GM19395 (cell line): ENCODE data around the gene FBXO11.
"Not testable (repeated sequence)": the region's sequence is repeated elsewhere in the genome, so short reads cannot be mapped to it uniquely, and the experiment has no call there.

Experiments
- ATAC-seq: cut with Tn5 transposase; IDR thresholded peaks from one replicate; pipeline ENCODE4 v1.9.1; 2021; ENCODE audit warnings: mild to moderate bottlenecking, moderate library complexity; ENCODE audit not compliant: unreplicated experiment

FBXO11 gene

GRCh38 chr2:47906157-47907038 is at the start of gene FBXO11:
TSS of gene FBXO11 (minus strand) at chr2:47906498. CDS start at chr2:47905720, 778 bp downstream.
- ATAC-seq = peak; percentile 88

GRCh38 chr2:47950340-47951301 is 44.3 kb upstream of the FBXO11 start:
- ATAC-seq = no peak

GRCh38 chr2:47946593-47946992 is 40.3 kb upstream of the FBXO11 start:
- no peak for ATAC-seq

- ATAC-seq = no peak
Measured at GRCh38 chr2:47945046-47945781, 38.9 kb upstream of the FBXO11 start.

- ATAC-seq = no peak
Measured at GRCh38 chr2:47941936-47942335, 35.6 kb upstream of the FBXO11 start.

GRCh38 chr2:47937677-47938076 is 31.4 kb upstream of the FBXO11 start:
- ATAC-seq = no peak

GRCh38 chr2:47935071-47935470 is 28.8 kb upstream of the FBXO11 start:
- ATAC-seq = no peak

GRCh38 chr2:47918043-47918442 is 11.7 kb upstream of the FBXO11 start:
- ATAC-seq = no peak

GRCh38 chr2:47917276-47917961 is 11.1 kb upstream of the FBXO11 start:
- no peak for ATAC-seq

- ATAC-seq = no peak
Measured at GRCh38 chr2:47916412-47916811, 10.1 kb upstream of the FBXO11 start.

- ATAC-seq = not testable (repeated sequence)
Measured at GRCh38 chr2:47910662-47911061, 4.4 kb upstream of the FBXO11 start.

GRCh38 chr2:47908682-47909081 is 2.4 kb upstream of the FBXO11 start:
- ATAC-seq = no peak

GRCh38 chr2:47907039-47907781 is 912 bp upstream of the FBXO11 start:
- peak; percentile 44 for ATAC-seq

- ATAC-seq = peak; percentile 9
Measured at GRCh38 chr2:47905386-47906156, 727 bp downstream of the FBXO11 start.

GRCh38 chr2:47903781-47904490 is 2.4 kb downstream of the FBXO11 start:
- ATAC-seq = no peak

GRCh38 chr2:47901892-47902291 is 4.4 kb downstream of the FBXO11 start:
- not testable (repeated sequence) for ATAC-seq

GRCh38 chr2:47900857-47901256 is 5.4 kb downstream of the FBXO11 start:
- ATAC-seq = no peak
